ENCODE measurements around the gene TWIST2. TPM values are rescaled to one million over a fixed set of nuclear protein-coding genes. Genes with fewer than 3 reads are reported as not detected.

Gene TWIST2
- total RNA-seq, 1 experiment from 2014 or later: 7.1 TPM

GRCh38 chr2:238903141-238903540 is 55.3 kb downstream of the TWIST2 start:
- no peak for DNase-seq
- no peak overlapping the region for H3K4me3 ChIP-seq (ENCODE audit: insufficient read depth, low read depth, low read length)

GRCh38 chr2:238904177-238904576 is 56.3 kb downstream of the TWIST2 start:
- Histone ChIP-seq H3K4me3 (ENCODE audit: insufficient read depth, low read depth, low read length) (no peak overlapping the region), H3K36me3 (replicated peaks; ENCODE audit: control insufficient read depth, insufficient read depth, low read length) (no peaks in the 10 kb centered on the region), H3K27me3 (ENCODE audit: control insufficient read depth, insufficient read depth, low read length) (no peaks in the 10 kb centered on the region)
- DNase-seq: no peak

More at GRCh38 chr2:238903141-238903540, 55.3 kb downstream of the TWIST2 start:
- Histone ChIP-seq H3K27me3 (ENCODE audit: control insufficient read depth, insufficient read depth, low read length) (no peaks in the 10 kb centered on the region), H3K36me3 (replicated peaks; ENCODE audit: control insufficient read depth, insufficient read depth, low read length) (no peaks in the 10 kb centered on the region)

- Histone ChIP-seq H3K27me3 (ENCODE audit: control insufficient read depth, insufficient read depth, low read length) (no peaks in the 10 kb centered on the region), H3K4me3 (ENCODE audit: insufficient read depth, low read depth, low read length) (no peak overlapping the region), H3K36me3 (replicated peaks; ENCODE audit: control insufficient read depth, insufficient read depth, low read length) (no peaks in the 10 kb centered on the region)
- no peak for DNase-seq
Measured at GRCh38 chr2:238904716-238905115, 56.8 kb downstream of the TWIST2 start.

- Histone ChIP-seq H3K36me3 (replicated peaks; ENCODE audit: control insufficient read depth, insufficient read depth, low read length) (no peaks in the 10 kb centered on the region), H3K4me3 (ENCODE audit: insufficient read depth, low read depth, low read length) (no peak overlapping the region)
Measured at GRCh38 chr2:238905224-238905623, 57.3 kb downstream of the TWIST2 start.

GRCh38 chr2:238905644-238906043 is 57.8 kb downstream of the TWIST2 start:
- Histone ChIP-seq H3K27me3 (ENCODE audit: control insufficient read depth, insufficient read depth, low read length) (no peaks in the 10 kb centered on the region), H3K4me3 (ENCODE audit: insufficient read depth, low read depth, low read length) (no peak overlapping the region), H3K36me3 (replicated peaks; ENCODE audit: control insufficient read depth, insufficient read depth, low read length) (no peaks in the 10 kb centered on the region)
- no peak for DNase-seq

More at GRCh38 chr2:238905224-238905623, 57.3 kb downstream of the TWIST2 start:
- peak; percentile 23 for DNase-seq
- no peaks in the 10 kb centered on the region for H3K27me3 ChIP-seq (ENCODE audit: control insufficient read depth, insufficient read depth, low read length)

- Histone ChIP-seq H3K36me3 (replicated peaks; ENCODE audit: control insufficient read depth, insufficient read depth, low read length) (no peaks in the 10 kb centered on the region), H3K4me3 (ENCODE audit: insufficient read depth, low read depth, low read length) (no peak overlapping the region), H3K27me3 (ENCODE audit: control insufficient read depth, insufficient read depth, low read length) (no peaks in the 10 kb centered on the region)
- peak; percentile 44 for DNase-seq
Measured at GRCh38 chr2:238906254-238906935, 58.5 kb downstream of the TWIST2 start.

- no peak overlapping the region for H3K4me3 ChIP-seq (ENCODE audit: insufficient read depth, low read depth, low read length)
- H3K27me3 ChIP-seq (ENCODE audit: control insufficient read depth, insufficient read depth, low read length): no peaks in the 10 kb centered on the region
- peak; percentile 64 for DNase-seq
- H3K36me3 ChIP-seq (replicated peaks; ENCODE audit: control insufficient read depth, insufficient read depth, low read length): no peaks in the 10 kb centered on the region
Measured at GRCh38 chr2:238906936-238907716, 59.2 kb downstream of the TWIST2 start.

- no peaks in the 10 kb centered on the region for H3K27me3 ChIP-seq (ENCODE audit: control insufficient read depth, insufficient read depth, low read length)
- no peaks in the 10 kb centered on the region for H3K36me3 ChIP-seq (replicated peaks; ENCODE audit: control insufficient read depth, insufficient read depth, low read length)
- no peak overlapping the region for H3K4me3 ChIP-seq (ENCODE audit: insufficient read depth, low read depth, low read length)
- DNase-seq: no peak
Measured at GRCh38 chr2:238907717-238908173, 59.9 kb downstream of the TWIST2 start.

GRCh38 chr2:238908960-238909951 is 61.4 kb downstream of the TWIST2 start:
- H3K36me3 ChIP-seq (replicated peaks; ENCODE audit: control insufficient read depth, insufficient read depth, low read length): no peaks in the 10 kb centered on the region
- no peaks in the 10 kb centered on the region for H3K27me3 ChIP-seq (ENCODE audit: control insufficient read depth, insufficient read depth, low read length)
- peak; percentile 69 for DNase-seq
- H3K4me3 ChIP-seq (ENCODE audit: insufficient read depth, low read depth, low read length): no peak overlapping the region

- Histone ChIP-seq H3K4me3 (ENCODE audit: insufficient read depth, low read depth, low read length) (no peak overlapping the region), H3K36me3 (replicated peaks; ENCODE audit: control insufficient read depth, insufficient read depth, low read length) (no peaks in the 10 kb centered on the region), H3K27me3 (ENCODE audit: control insufficient read depth, insufficient read depth, low read length) (no peaks in the 10 kb centered on the region)
- no peak for DNase-seq
Measured at GRCh38 chr2:238910751-238911351, 63.0 kb downstream of the TWIST2 start.

- peak; percentile 19 for DNase-seq
- H3K4me3 ChIP-seq (ENCODE audit: insufficient read depth, low read depth, low read length): no peak overlapping the region
- no peaks in the 10 kb centered on the region for H3K36me3 ChIP-seq (replicated peaks; ENCODE audit: control insufficient read depth, insufficient read depth, low read length)
- no peaks in the 10 kb centered on the region for H3K27me3 ChIP-seq (ENCODE audit: control insufficient read depth, insufficient read depth, low read length)
Measured at GRCh38 chr2:238911376-238912227, 63.7 kb downstream of the TWIST2 start.

- no peaks in the 10 kb centered on the region for H3K27me3 ChIP-seq (ENCODE audit: control insufficient read depth, insufficient read depth, low read length)
- DNase-seq: peak; percentile 28
- no peaks in the 10 kb centered on the region for H3K36me3 ChIP-seq (replicated peaks; ENCODE audit: control insufficient read depth, insufficient read depth, low read length)
- H3K4me3 ChIP-seq (ENCODE audit: insufficient read depth, low read depth, low read length): no peak overlapping the region
Measured at GRCh38 chr2:238912228-238912915, 64.5 kb downstream of the TWIST2 start.
